HEK293T (cell line): Measurements from ENCODE around the gene NELFA.

Experiments used
- CTCF ChIA-PET: fragments of 350-600 bp; formaldehyde crosslinking; extraction: SDS; loops from one replicate; lab custom pipeline; 2021; ENCODE audit warnings: antibody characterized with exemption, inconsistent platforms; lab: Yijun Ruan, JAX
- POLR2A ChIA-PET: fragments of 350-600 bp; formaldehyde crosslinking; extraction: SDS; loops from one replicate; lab custom pipeline; 2020; ENCODE audit warnings: antibody characterized with exemption, inconsistent platforms; lab: Yijun Ruan, JAX
- DNase-seq: peaks from one replicate; pipeline ENCODE4 v3.0.0; 2012; ENCODE audit warnings: mixed read lengths; ENCODE audit errors: extremely low spot score
- ARNT ChIP-seq: fragments of 450-650 bp; IDR thresholded peaks from 2 replicates; pipeline ENCODE4 v1.6.1; 2017; ENCODE audit warnings: mild to moderate bottlenecking
- BHLHE40 ChIP-seq: fragments of 450-650 bp; IDR thresholded peaks from 2 replicates; pipeline ENCODE4 v1.6.1; 2016; ENCODE audit warnings: mild to moderate bottlenecking, moderate library complexity, borderline replicate concordance
- CTBP1 ChIP-seq: fragments of 450-650 bp; IDR thresholded peaks from 2 replicates; pipeline ENCODE4 v1.6.1; 2016; ENCODE audit warnings: borderline replicate concordance
- ELF4 ChIP-seq: fragments of 450-650 bp; IDR thresholded peaks from 2 replicates; pipeline ENCODE4 v1.6.1; 2017; ENCODE audit warnings: antibody characterized with exemption
- FOXA1 ChIP-seq: fragments of 450-650 bp; IDR thresholded peaks from 2 replicates; pipeline ENCODE4 v1.6.1; 2016; ENCODE audit warnings: mild to moderate bottlenecking
- FOXK2 ChIP-seq: fragments of 450-650 bp; IDR thresholded peaks from 2 replicates; pipeline ENCODE4 v1.6.1; 2016; ENCODE audit warnings: mild to moderate bottlenecking
- FOXM1 ChIP-seq: fragments of 450-650 bp; IDR thresholded peaks from 2 replicates; pipeline ENCODE4 v1.6.1; 2017; ENCODE audit warnings: mild to moderate bottlenecking, borderline replicate concordance
- HDGF ChIP-seq: fragments of 450-650 bp; IDR thresholded peaks from 2 replicates; pipeline ENCODE4 v1.6.1; 2017; ENCODE audit warnings: antibody characterized with exemption, borderline replicate concordance
- L3MBTL2 ChIP-seq: fragments of 450-650 bp; conservative IDR thresholded peaks from 2 replicates; pipeline ENCODE4 v1.6.1; 2016; ENCODE audit warnings: mild to moderate bottlenecking
- LEF1 ChIP-seq: fragments of 450-650 bp; IDR thresholded peaks from 2 replicates; pipeline ENCODE4 v1.6.1; 2017; ENCODE audit warnings: mild to moderate bottlenecking, borderline replicate concordance
- NFRKB ChIP-seq: fragments of 450-650 bp; IDR thresholded peaks from 2 replicates; pipeline ENCODE4 v1.6.1; 2016; ENCODE audit warnings: mild to moderate bottlenecking, moderate library complexity
- PKNOX1 ChIP-seq: fragments of 450-650 bp; IDR thresholded peaks from 2 replicates; pipeline ENCODE4 v1.6.1; 2016
- SP1 ChIP-seq: fragments of 450-650 bp; IDR thresholded peaks from 2 replicates; pipeline ENCODE4 v1.6.1; 2017
- SUZ12 ChIP-seq: fragments of 450-650 bp; IDR thresholded peaks from 2 replicates; pipeline ENCODE4 v1.6.1; 2016; ENCODE audit warnings: mild to moderate bottlenecking
- TARDBP ChIP-seq: fragments of 450-650 bp; IDR thresholded peaks from 2 replicates; pipeline ENCODE4 v1.6.1; 2016
- ZNF384 ChIP-seq: fragments of 450-650 bp; IDR thresholded peaks from 2 replicates; pipeline ENCODE4 v1.6.1; 2016

The NELFA gene

GRCh38 chr4:1988327-1988724 is 20.4 kb downstream of the NELFA start:
- CTCF ChIA-PET = no interaction called here
- POLR2A ChIA-PET = interaction anchor here (1.2 kb wide), 1 partner anchor 18 kb away, joined by 3 read pairs; no protein-coding TSS in a partner anchor
- TF ChIP-seq FOXK2 (no peak), SUZ12 (no peak), PKNOX1 (no peak), TARDBP (no peak), BHLHE40 (no peak), ARNT (no peak), ZNF384 (no peak), LEF1 (no peak), HDGF (no peak), FOXA1 (no peak), SP1 (no peak), NFRKB (no peak), CTBP1 (no peak), L3MBTL2 (no peak), FOXM1 (no peak), ELF4 (no peak)
- no peak for DNase-seq

GRCh38 chr4:1987721-1988326 is 20.9 kb downstream of the NELFA start:
- ChIA-PET POLR2A (interaction anchor here (1.2 kb wide), 1 partner anchor 18 kb away, joined by 3 read pairs; no protein-coding TSS in a partner anchor), CTCF (no interaction called here)
- no peak for TF ChIP-seq ZNF384
- TF ChIP-seq BHLHE40 = no peak
- DNase-seq = no peak

- no peak for TF ChIP-seq SP1
- TF ChIP-seq BHLHE40 = no peak
- ChIA-PET CTCF (no interaction called here), POLR2A (interaction anchor here (1.2 kb wide), 1 partner anchor 19 kb away, joined by 3 read pairs; no protein-coding TSS in a partner anchor)
- no peak for DNase-seq
These were observed 21.5 kb downstream of the NELFA start for GRCh38 chr4:1987296-1987695.

- no peak for TF ChIP-seq FOXA1
- TF ChIP-seq BHLHE40 = no peak
- no peak for TF ChIP-seq PKNOX1
- no peak for TF ChIP-seq CTBP1
- TF ChIP-seq SP1 = no peak
- no peak for TF ChIP-seq LEF1
- TF ChIP-seq ELF4 = no peak
- no peak for TF ChIP-seq ZNF384
- ChIA-PET CTCF (no interaction called here), POLR2A (no interaction called here)
These were observed 22.1 kb downstream of the NELFA start for GRCh38 chr4:1986578-1987210.

GRCh38 chr4:1985780-1986577 is 22.8 kb downstream of the NELFA start:
- ChIA-PET CTCF (no interaction called here), POLR2A (no interaction called here)
- DNase-seq = no peak
- TF ChIP-seq PKNOX1 = no peak
- TF ChIP-seq LEF1 = no peak
- no peak for TF ChIP-seq HDGF
- TF ChIP-seq TARDBP = no peak
- TF ChIP-seq CTBP1 = no peak
- no peak for TF ChIP-seq ELF4
- no peak for TF ChIP-seq ARNT
- no peak for TF ChIP-seq FOXK2
- TF ChIP-seq SP1 = no peak
- TF ChIP-seq L3MBTL2 = no peak
- TF ChIP-seq ZNF384 = no peak
- no peak for TF ChIP-seq FOXM1
- TF ChIP-seq BHLHE40 = no peak
- no peak for TF ChIP-seq NFRKB
- TF ChIP-seq FOXA1 = no peak
- no peak for TF ChIP-seq SUZ12

More at GRCh38 chr4:1986578-1987210, 22.1 kb downstream of the NELFA start:
- DNase-seq = no peak

- TF ChIP-seq NFRKB (no peak), BHLHE40 (no peak), FOXM1 (no peak), L3MBTL2 (no peak), CTBP1 (no peak), PKNOX1 (no peak), FOXA1 (no peak), SUZ12 (no peak), ZNF384 (no peak), FOXK2 (no peak), HDGF (no peak)
- ChIA-PET POLR2A (no interaction called here), CTCF (interaction anchor here (1.2 kb wide), 1 partner anchor 24 kb away, joined by 3 read pairs; no protein-coding TSS in a partner anchor)
- no peak for DNase-seq
These were observed 23.5 kb downstream of the NELFA start for GRCh38 chr4:1985294-1985693.
